ENCODE data around the gene FMN1. TPM values are rescaled to one million over a fixed set of nuclear protein-coding genes. Genes with fewer than 3 reads are reported as not detected.

Gene FMN1
- total RNA-seq, 1 experiment from 2014 or later = 0.37 TPM

DNA sequence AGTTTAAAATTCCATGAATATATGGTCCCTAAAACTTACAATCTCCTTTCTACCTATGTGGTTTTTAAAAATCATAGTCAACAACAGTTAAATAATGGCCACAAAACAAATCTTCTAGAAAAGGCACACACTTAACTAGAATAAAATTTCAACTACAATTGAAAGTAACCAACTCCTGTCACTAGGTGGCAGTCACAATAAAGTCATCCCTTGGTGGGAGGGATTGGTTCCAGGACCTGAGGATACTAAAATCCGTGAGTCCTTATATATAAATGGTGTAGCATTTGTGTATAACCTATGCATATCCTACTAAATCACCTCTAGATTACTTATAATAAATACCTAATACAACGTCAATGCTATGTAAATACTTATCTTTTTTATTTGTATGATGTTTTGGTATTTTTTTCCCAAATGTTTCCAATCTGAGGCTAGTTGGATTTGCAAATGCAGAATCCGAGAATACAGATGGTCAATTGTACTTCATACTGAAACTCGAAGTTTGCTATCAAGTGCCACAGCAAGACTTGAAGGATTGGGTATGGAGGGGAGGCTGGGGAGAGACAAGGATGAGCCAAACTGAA, 172.6 kb downstream of the FMN1 start:
- CTCF ChIA-PET = no interaction called here
- no peaks in the 10 kb centered on the region for H3K4me1 ChIP-seq (ENCODE audit: insufficient read depth, low read length, poor library complexity, severe bottlenecking)

DNA sequence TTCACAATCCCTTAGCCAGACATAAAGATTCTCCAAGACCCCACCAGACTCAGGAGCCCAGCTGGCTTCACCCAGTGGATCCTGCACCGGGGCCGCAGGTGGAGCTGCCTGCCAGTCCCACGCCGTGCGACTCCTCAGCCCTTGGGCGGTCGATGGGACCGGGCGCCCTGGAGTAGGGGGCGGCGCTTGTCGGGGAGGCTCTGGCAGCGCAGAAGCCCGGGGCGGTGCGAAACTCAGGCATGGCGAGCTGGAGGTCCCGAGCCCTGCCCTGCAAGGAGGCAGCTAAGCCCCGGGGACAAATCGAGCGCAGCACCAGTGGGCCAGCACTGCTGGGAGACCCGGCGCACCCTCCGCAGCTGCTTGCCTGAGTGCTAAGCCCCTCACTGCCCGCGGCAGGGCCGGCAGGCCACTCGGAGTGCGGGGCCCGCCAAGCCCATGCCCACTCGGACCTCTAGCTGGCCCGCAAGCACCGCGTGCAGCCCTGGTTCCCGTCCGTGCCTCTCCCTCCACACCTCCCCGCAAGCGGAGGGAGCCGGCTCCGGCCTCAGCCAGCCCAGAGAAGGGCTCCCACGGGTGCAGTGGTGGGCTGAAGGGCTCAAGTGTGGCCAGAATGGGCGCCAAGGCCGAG, 175.0 kb downstream of the FMN1 start:
- intact Hi-C loops (cut with micrococcal nuclease; ENCODE audit: unreplicated experiment) = no loop called here
- H3K4me3 ChIP-seq (ENCODE audit: low read depth, low read length, poor library complexity, severe bottlenecking) = no peak overlapping the region
- no TSS peak for BruUV-seq (replicated peaks)
- no peak for TF ChIP-seq EZH2 (IDR thresholded peaks at IDR 0.05; ENCODE audit: borderline replicate concordance, low read depth, low read length, poor library complexity, severe bottlenecking)
- TF ChIP-seq, protein P1, sequence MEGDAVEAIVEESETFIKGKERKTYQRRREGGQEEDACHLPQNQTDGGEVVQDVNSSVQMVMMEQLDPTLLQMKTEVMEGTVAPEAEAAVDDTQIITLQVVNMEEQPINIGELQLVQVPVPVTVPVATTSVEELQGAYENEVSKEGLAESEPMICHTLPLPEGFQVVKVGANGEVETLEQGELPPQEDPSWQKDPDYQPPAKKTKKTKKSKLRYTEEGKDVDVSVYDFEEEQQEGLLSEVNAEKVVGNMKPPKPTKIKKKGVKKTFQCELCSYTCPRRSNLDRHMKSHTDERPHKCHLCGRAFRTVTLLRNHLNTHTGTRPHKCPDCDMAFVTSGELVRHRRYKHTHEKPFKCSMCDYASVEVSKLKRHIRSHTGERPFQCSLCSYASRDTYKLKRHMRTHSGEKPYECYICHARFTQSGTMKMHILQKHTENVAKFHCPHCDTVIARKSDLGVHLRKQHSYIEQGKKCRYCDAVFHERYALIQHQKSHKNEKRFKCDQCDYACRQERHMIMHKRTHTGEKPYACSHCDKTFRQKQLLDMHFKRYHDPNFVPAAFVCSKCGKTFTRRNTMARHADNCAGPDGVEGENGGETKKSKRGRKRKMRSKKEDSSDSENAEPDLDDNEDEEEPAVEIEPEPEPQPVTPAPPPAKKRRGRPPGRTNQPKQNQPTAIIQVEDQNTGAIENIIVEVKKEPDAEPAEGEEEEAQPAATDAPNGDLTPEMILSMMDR (conservative IDR thresholded peaks at IDR 0.05; ENCODE audit: low read depth, low read length) = no peak
- ChIA-PET POLR2A (ENCODE audit: low non-redundant PET) (interaction anchor here (0.6 kb wide), 1 partner anchor 336 kb away, joined by 3 read pairs; no protein-coding TSS in a partner anchor), CTCF (no interaction called here)
- no peak for DNase-seq (ENCODE audit: low spot score)
- H3K4me1 ChIP-seq (ENCODE audit: insufficient read depth, low read length, poor library complexity, severe bottlenecking) = no peaks in the 10 kb centered on the region
- H3K27ac ChIP-seq (ENCODE audit: low read depth, low read length, poor library complexity, severe bottlenecking) = no peak overlapping the region
- peaks cover 3% of the 10 kb centered on the region for H3K27me3 ChIP-seq (replicated peaks; ENCODE audit: insufficient read depth, low read depth, low read length, poor library complexity)
- no peaks in the 10 kb centered on the region for H3K36me3 ChIP-seq (ENCODE audit: insufficient read depth, low read length, poor library complexity, severe bottlenecking)
- no peaks in the 10 kb centered on the region for H3K9me3 ChIP-seq (ENCODE audit: low read depth, low read length, poor library complexity, severe bottlenecking)

More for the DNA sequence above, 172.6 kb downstream of the FMN1 start:
- DNase-seq (ENCODE audit: low spot score) = peak; percentile 66
- no peak overlapping the region for H3K4me3 ChIP-seq (ENCODE audit: low read depth, low read length, poor library complexity, severe bottlenecking)
- POLR2A ChIA-PET (ENCODE audit: low non-redundant PET) = no interaction called here
- TF ChIP-seq, protein P1 (conservative IDR thresholded peaks at IDR 0.05; ENCODE audit: low read depth, low read length) = peak; percentile 71
- no peak for TF ChIP-seq EZH2 (IDR thresholded peaks at IDR 0.05; ENCODE audit: borderline replicate concordance, low read depth, low read length, poor library complexity, severe bottlenecking)
- no TSS peak for BruUV-seq (replicated peaks)
- H3K27ac ChIP-seq (ENCODE audit: low read depth, low read length, poor library complexity, severe bottlenecking) = no peak overlapping the region
- no peaks in the 10 kb centered on the region for H3K36me3 ChIP-seq (ENCODE audit: insufficient read depth, low read length, poor library complexity, severe bottlenecking)
- intact Hi-C loops (cut with micrococcal nuclease; ENCODE audit: unreplicated experiment) = loop anchor here (1.0 to 5.0 kb wide), 2 partner anchors 65 to 110 kb away; no protein-coding TSS in a partner anchor
- H3K27me3 ChIP-seq (replicated peaks; ENCODE audit: insufficient read depth, low read depth, low read length, poor library complexity) = no peaks in the 10 kb centered on the region
- no peaks in the 10 kb centered on the region for H3K9me3 ChIP-seq (ENCODE audit: low read depth, low read length, poor library complexity, severe bottlenecking)

DNA sequence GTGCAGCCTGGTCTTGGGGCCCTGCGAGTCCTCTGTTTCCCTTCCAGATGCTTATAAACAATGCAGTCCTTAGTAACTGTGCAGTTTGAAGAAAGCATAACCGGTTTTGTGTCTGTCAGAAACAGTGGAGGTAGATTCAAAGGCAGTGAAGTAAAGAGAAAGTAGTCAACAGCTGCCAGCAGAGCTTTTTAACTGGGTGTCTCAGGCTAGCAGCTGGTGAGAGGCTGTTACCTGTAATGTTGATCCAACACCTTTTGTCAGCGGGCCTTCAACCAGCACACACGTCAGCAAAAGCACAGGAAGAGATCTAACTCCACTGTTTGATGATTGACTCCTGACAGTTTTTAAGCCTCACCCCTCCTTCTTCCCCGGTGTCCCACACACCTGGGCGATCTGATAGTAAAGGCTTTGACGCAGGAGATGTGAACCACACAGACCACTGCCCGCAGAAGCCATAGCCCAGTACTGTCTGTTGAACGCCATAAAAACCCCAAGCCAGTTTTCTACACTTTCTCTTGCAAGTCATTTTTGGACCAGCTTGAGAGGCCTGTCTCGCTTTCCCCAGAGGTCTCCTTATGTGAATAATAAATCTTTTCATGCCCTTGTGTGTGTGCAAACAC, 178.0 kb downstream of the FMN1 start:
- BruUV-seq (replicated peaks) = no TSS peak
- no peaks in the 10 kb centered on the region for H3K36me3 ChIP-seq (ENCODE audit: insufficient read depth, low read length, poor library complexity, severe bottlenecking)
- H3K9me3 ChIP-seq (ENCODE audit: low read depth, low read length, poor library complexity, severe bottlenecking) = no peaks in the 10 kb centered on the region
- POLR2A ChIA-PET (ENCODE audit: low non-redundant PET) = no interaction called here
- CTCF ChIA-PET = no interaction called here
- intact Hi-C loops (cut with micrococcal nuclease; ENCODE audit: unreplicated experiment) = no loop called here
- no peaks in the 10 kb centered on the region for H3K4me1 ChIP-seq (ENCODE audit: insufficient read depth, low read length, poor library complexity, severe bottlenecking)
- DNase-seq (ENCODE audit: low spot score) = no peak
- no peak for TF ChIP-seq EZH2 (IDR thresholded peaks at IDR 0.05; ENCODE audit: borderline replicate concordance, low read depth, low read length, poor library complexity, severe bottlenecking)
- TF ChIP-seq, protein P1 (conservative IDR thresholded peaks at IDR 0.05; ENCODE audit: low read depth, low read length) = no peak
- H3K27me3 ChIP-seq (replicated peaks; ENCODE audit: insufficient read depth, low read depth, low read length, poor library complexity) = peaks cover 10% of the 10 kb centered on the region
- H3K4me3 ChIP-seq (ENCODE audit: low read depth, low read length, poor library complexity, severe bottlenecking) = no peak overlapping the region
- H3K27ac ChIP-seq (ENCODE audit: low read depth, low read length, poor library complexity, severe bottlenecking) = no peak overlapping the region

Measured in A673 (cell line).